Stomach (tissue), 9 donors: Measurements from ENCODE around the gene CACNA1G. TPM values are rescaled to one million over a fixed set of nuclear protein-coding genes. Genes with fewer than 3 reads are reported as not detected.

ENCODE experiments used
- DNase-seq, 2 donors: peaks; one replicate each; pipeline versions ENCODE4 v3.0.0 to v3.0.0-alpha.2; 2013 to 2019
- H3K27ac ChIP-seq, 5 donors: fragments of 200-600 bp in 4 of 5; sonication (generic) in 4 of 5; one replicate each; pipeline ENCODE4 v1.5.1; 2013 to 2019; ENCODE audit warnings: mild to moderate bottlenecking in 1 of 5, moderate library complexity in 1 of 5
- H3K27me3 ChIP-seq, 3 donors: fragments of 200-600 bp; sonication (generic); one replicate each; pipeline ENCODE4 v1.5.1; 2017 to 2019; ENCODE audit warnings: mixed run types in 1 of 3
- H3K36me3 ChIP-seq, 4 donors: fragments of 200-600 bp; sonication (generic); 1 replicate in 3 of 4; 2 replicates in 1 of 4; pipeline ENCODE4 v1.5.1; 2016 to 2019
- H3K4me1 ChIP-seq, 4 donors: fragments of 200-600 bp; sonication (generic); one replicate each; pipeline ENCODE4 v1.5.1; 2016 to 2019
- H3K4me3 ChIP-seq, 4 donors: fragments of 200-600 bp; sonication (generic) in 3 of 4; one replicate each; pipeline ENCODE4 v1.5.1; 2016 to 2019; ENCODE audit warnings: mild to moderate bottlenecking in 1 of 4
- H3K9me3 ChIP-seq, 4 donors: fragments of 200-600 bp; sonication (generic); one replicate each; pipeline ENCODE4 v1.5.1; 2016 to 2019
- EP300 ChIP-seq: sonication (generic); formaldehyde crosslinking; IDR thresholded peaks from one replicate; pipeline ENCODE4 v1.6.1; 2017; ENCODE audit warnings: antibody characterized with exemption
- POLR2A ChIP-seq, 4 donors: fragments of 450-650 bp; IDR thresholded peaks; one replicate each; pipeline ENCODE4 v1.6.1; 2016; ENCODE audit warnings: antibody characterized with exemption in 4 of 4, control low read depth in 2 of 4, mild to moderate bottlenecking in 1 of 4, moderate library complexity in 1 of 4
- POLR2AphosphoS5 ChIP-seq, 3 donors: sonication (generic); formaldehyde crosslinking; IDR thresholded peaks; one replicate each; pipeline ENCODE4 v1.6.1; 2016; ENCODE audit warnings: antibody characterized with exemption in 3 of 3
- WGBS, 5 donors: extraction: QIAGEN DNeasy Blood & Tissue Kit in 3 of 5; methylation state at CpG; one replicate each; pipeline versions ENCODE4 v1.1.5 to v1.1.7; 2013 to 2018; 5-methylcytosine and 5-hydroxymethylcytosine counted together
- intact Hi-C: fragments of 100-400 bp; cut with DNase I; formaldehyde crosslinking; loops from one replicate; pipeline ENCODE4 v1.15.1; 2023; ENCODE audit warnings: low total_unique reads
- polyA plus RNA-seq, 3 donors: library from polyadenylated mRNA; stranded (reverse); fragments of 200-250 nt; gene quantifications; one replicate each; pipeline ENCODE4 v1.2.3, GENCODE V29; 2013
- total RNA-seq, 5 donors: library from RNA; depleted of rRNA; stranded (reverse); fragments of >200 nt; gene quantifications; one replicate each; pipeline versions ENCODE4 v1.1.0 to v1.2.3, GENCODE V29; 2014 to 2016
- TF ChIP-seq, protein P1 (sequence below), 7 experiments: fragments of 450-650 bp in 4 of 7; fragments of 200-600 bp in 3 of 7; sonication (generic) in 3 of 7; IDR thresholded peaks; one replicate each; pipeline ENCODE4 v1.5.1; 2016 to 2019; ENCODE audit warnings: antibody characterized with exemption in 7 of 7, control low read depth in 2 of 7, mild to moderate bottlenecking in 1 of 7
- donor health status: healthy with polysubstance abuse.
- donor health status: Bipolar disorder and iron deficiency.
- donor health status: healthy.

The CACNA1G gene
- total and polyA plus RNA-seq, 8 donors: 0.06 to 3.7 (median 1.1) TPM; not detected in 4

GRCh38 chr17:50541716-50542688 is 18.5 kb upstream of the CACNA1G start:
- 1 to 2% (median 2%) methylated on average over 42 to 82 of the region's 82 CpGs for WGBS, 5 donors
- no peak for TF ChIP-seq EP300
- TF ChIP-seq POLR2AphosphoS5 (IDR thresholded peaks at IDR 0.05): peak; percentile 20 to 76 (median 45)
- TF ChIP-seq, protein P1, sequence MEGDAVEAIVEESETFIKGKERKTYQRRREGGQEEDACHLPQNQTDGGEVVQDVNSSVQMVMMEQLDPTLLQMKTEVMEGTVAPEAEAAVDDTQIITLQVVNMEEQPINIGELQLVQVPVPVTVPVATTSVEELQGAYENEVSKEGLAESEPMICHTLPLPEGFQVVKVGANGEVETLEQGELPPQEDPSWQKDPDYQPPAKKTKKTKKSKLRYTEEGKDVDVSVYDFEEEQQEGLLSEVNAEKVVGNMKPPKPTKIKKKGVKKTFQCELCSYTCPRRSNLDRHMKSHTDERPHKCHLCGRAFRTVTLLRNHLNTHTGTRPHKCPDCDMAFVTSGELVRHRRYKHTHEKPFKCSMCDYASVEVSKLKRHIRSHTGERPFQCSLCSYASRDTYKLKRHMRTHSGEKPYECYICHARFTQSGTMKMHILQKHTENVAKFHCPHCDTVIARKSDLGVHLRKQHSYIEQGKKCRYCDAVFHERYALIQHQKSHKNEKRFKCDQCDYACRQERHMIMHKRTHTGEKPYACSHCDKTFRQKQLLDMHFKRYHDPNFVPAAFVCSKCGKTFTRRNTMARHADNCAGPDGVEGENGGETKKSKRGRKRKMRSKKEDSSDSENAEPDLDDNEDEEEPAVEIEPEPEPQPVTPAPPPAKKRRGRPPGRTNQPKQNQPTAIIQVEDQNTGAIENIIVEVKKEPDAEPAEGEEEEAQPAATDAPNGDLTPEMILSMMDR (IDR thresholded peaks at IDR 0.05): no peak
- no peak for TF ChIP-seq POLR2A (IDR thresholded peaks at IDR 0.05)
- H3K27ac ChIP-seq: peak overlapping the region; percentile 77 to 92 (median 81)
- peaks cover 48 to 87% (median 76%) of the 10 kb centered on the region in 4 donors for H3K4me1 ChIP-seq
- intact Hi-C loops: loop anchor here (10.0 kb wide), 1 partner anchor 303 kb away; no protein-coding TSS in a partner anchor
- H3K9me3 ChIP-seq: no peaks in the 10 kb centered on the region
- peak overlapping the region; percentile 48 to 57 (median 52) for H3K4me3 ChIP-seq
- peak; percentile 92 to 96 for DNase-seq
- no peaks in the 10 kb centered on the region for H3K27me3 ChIP-seq
- H3K36me3 ChIP-seq: peaks cover 7 to 41% (median 24%) of the 10 kb centered on the region in 4 donors

GRCh38 chr17:50542795-50543774 is 17.4 kb upstream of the CACNA1G start:
- peak; percentile 94 to 95 for DNase-seq
- intact Hi-C loops: loop anchor here (10.0 kb wide), 1 partner anchor 302 kb away; no protein-coding TSS in a partner anchor
- Histone ChIP-seq H3K4me1 (peaks cover 50 to 86% (median 77%) of the 10 kb centered on the region in 4 donors), H3K36me3 (peaks cover 5 to 30% (median 17%) of the 10 kb centered on the region in 4 donors), H3K27me3 (no peaks in the 10 kb centered on the region), H3K9me3 (no peaks in the 10 kb centered on the region), H3K27ac (peak overlapping the region; percentile 77 to 92 (median 81)), H3K4me3 (peak overlapping the region in 2 of 4 donors; percentile 48 to 57)
- WGBS, 5 donors: 28 to 66% (median 47%) methylated on average over 15 to 16 of the region's 16 CpGs
- TF ChIP-seq, protein P1 (IDR thresholded peaks at IDR 0.05): peak in 1 of 7 experiments; percentile 7
- no peak for TF ChIP-seq EP300
- TF ChIP-seq POLR2AphosphoS5 (IDR thresholded peaks at IDR 0.05): peak in 2 of 3 donors; percentile 18 to 88
- no peak for TF ChIP-seq POLR2A (IDR thresholded peaks at IDR 0.05)

GRCh38 chr17:50544516-50544915 is 16.0 kb upstream of the CACNA1G start:
- intact Hi-C loops: loop anchor here (10.0 kb wide), 1 partner anchor 300 kb away; no protein-coding TSS in a partner anchor
- H3K4me3 ChIP-seq: no peak overlapping the region
- H3K4me1 ChIP-seq: peaks cover 45 to 79% (median 67%) of the 10 kb centered on the region in 4 donors
- no peak for DNase-seq
- H3K27ac ChIP-seq: peak overlapping the region in 3 of 5 donors; percentile 37 to 82 (median 81)
- no peaks in the 10 kb centered on the region for H3K27me3 ChIP-seq
- TF ChIP-seq POLR2A (IDR thresholded peaks at IDR 0.05): no peak
- TF ChIP-seq EP300: no peak
- H3K36me3 ChIP-seq: peaks cover 0 to 28% (median 9%) of the 10 kb centered on the region in 4 donors
- 60 to 73% (median 67%) methylated on average over 7 of the region's 7 CpGs for WGBS, 5 donors
- no peaks in the 10 kb centered on the region for H3K9me3 ChIP-seq

- whole genome bisulfite sequencing, 5 donors: 36 to 48% (median 39%) methylated on average over 8 of the region's 8 CpGs
- Histone ChIP-seq H3K4me1 (peaks cover 40 to 75% (median 60%) of the 10 kb centered on the region in 4 donors), H3K27me3 (no peaks in the 10 kb centered on the region), H3K9me3 (no peaks in the 10 kb centered on the region), H3K36me3 (peaks cover 0 to 31% (median 12%) of the 10 kb centered on the region in 4 donors), H3K27ac (peak overlapping the region in 1 of 5 donors; percentile 37), H3K4me3 (no peak overlapping the region)
- peak in 1 of 2 donors; percentile 69 for DNase-seq
- TF ChIP-seq POLR2AphosphoS5 (IDR thresholded peaks at IDR 0.05) (no peak), EP300 (no peak), POLR2A (IDR thresholded peaks at IDR 0.05) (no peak)
- TF ChIP-seq, protein P1 (IDR thresholded peaks at IDR 0.05): no peak
- intact Hi-C loops: loop anchor here (5.0 to 10.0 kb wide), 3 partner anchors 77 to 299 kb away; no protein-coding TSS in a partner anchor
These were observed 15.2 kb upstream of the CACNA1G start for GRCh38 chr17:50545311-50545710.
